Suprapubic skin (tissue), 4 donors: ENCODE data around the gene ALAS1. TPM values are rescaled to one million over a fixed set of nuclear protein-coding genes. Genes with fewer than 3 reads are reported as not detected.

Experiments
- DNase-seq, 2 donors: peaks; one replicate each; pipeline ENCODE4 v3.0.0-alpha.2; 2019; ENCODE audit warnings: low spot score in 2 of 2
- H3K27ac ChIP-seq: fragments of 200-600 bp; sonication (generic); one replicate; pipeline ENCODE4 v1.5.1; 2019
- H3K27me3 ChIP-seq: fragments of 200-600 bp; sonication (generic); one replicate; pipeline ENCODE4 v1.5.1; 2019
- H3K36me3 ChIP-seq: fragments of 200-600 bp; sonication (generic); one replicate; pipeline ENCODE4 v1.5.1; 2019
- H3K4me1 ChIP-seq: fragments of 200-600 bp; sonication (generic); one replicate; pipeline ENCODE4 v1.5.1; 2019
- H3K4me3 ChIP-seq: fragments of 200-600 bp; sonication (generic); one replicate; pipeline ENCODE4 v1.5.1; 2019; ENCODE audit warnings: mild to moderate bottlenecking
- H3K9me3 ChIP-seq: fragments of 200-600 bp; sonication (generic); one replicate; pipeline ENCODE4 v1.5.1; 2019
- EP300 ChIP-seq: sonication (generic); formaldehyde crosslinking; IDR thresholded peaks from one replicate; pipeline ENCODE4 v1.6.1; 2017; ENCODE audit warnings: antibody characterized with exemption
- POLR2A ChIP-seq, 2 donors: fragments of 450-650 bp; IDR thresholded peaks; one replicate each; pipeline ENCODE4 v1.6.1; 2017; ENCODE audit warnings: antibody characterized with exemption in 2 of 2, mild to moderate bottlenecking in 2 of 2, moderate library complexity in 2 of 2
- POLR2AphosphoS5 ChIP-seq, 3 donors: sonication (generic); formaldehyde crosslinking; IDR thresholded peaks; one replicate each; pipeline ENCODE4 v1.6.1; 2017; ENCODE audit warnings: antibody characterized with exemption in 3 of 3
- WGBS: methylation state at CpG from one replicate; pipeline ENCODE4 v1.1.5; 2018; 5-methylcytosine and 5-hydroxymethylcytosine counted together
- total RNA-seq, 4 donors: library from RNA; depleted of rRNA; stranded (reverse); fragments of >200 nt; gene quantifications; one replicate each; pipeline ENCODE4 v1.1.0, GENCODE V29; 2016
- TF ChIP-seq, protein P1 (sequence below), 2 donors: fragments of 200-600 bp in 1 of 2; fragments of 450-650 bp in 1 of 2; sonication (generic) in 1 of 2; IDR thresholded peaks; one replicate each; pipeline ENCODE4 v1.5.1; 2016 to 2019; ENCODE audit warnings: antibody characterized with exemption in 2 of 2, mild to moderate bottlenecking in 1 of 2, moderate library complexity in 1 of 2

Gene ALAS1
- total RNA-seq, 4 donors from 2014 or later = 28.8 to 54.4 (median 31.9) TPM

DNA sequence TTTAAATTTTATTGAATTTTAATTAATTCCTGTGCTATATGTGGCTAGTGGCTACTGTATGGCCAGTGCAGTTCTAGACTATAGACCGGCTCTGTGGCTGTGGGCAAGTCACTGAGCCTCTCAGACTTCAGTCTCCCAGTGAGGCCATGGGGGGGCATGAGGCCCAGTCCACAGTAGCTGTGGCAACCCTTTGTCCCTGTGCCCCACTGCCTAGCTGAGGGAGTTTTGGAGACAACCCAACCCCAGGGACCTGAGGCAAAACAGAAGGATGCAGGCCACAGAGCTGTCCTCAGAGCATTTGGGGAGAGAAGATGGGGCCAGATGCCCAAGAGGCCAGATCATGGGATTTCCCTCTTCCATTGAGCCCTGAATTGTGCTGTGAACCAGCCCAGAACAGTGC, 24.9 kb upstream of the ALAS1 start:
- Histone ChIP-seq H3K4me3 (no peak overlapping the region), H3K4me1 (peaks cover 11% of the 10 kb centered on the region), H3K27ac (no peak overlapping the region), H3K36me3 (no peaks in the 10 kb centered on the region), H3K9me3 (no peaks in the 10 kb centered on the region), H3K27me3 (no peaks in the 10 kb centered on the region)
- TF ChIP-seq POLR2A (IDR thresholded peaks at IDR 0.05) = no peak
- TF ChIP-seq EP300 = no peak
- TF ChIP-seq, protein P1, sequence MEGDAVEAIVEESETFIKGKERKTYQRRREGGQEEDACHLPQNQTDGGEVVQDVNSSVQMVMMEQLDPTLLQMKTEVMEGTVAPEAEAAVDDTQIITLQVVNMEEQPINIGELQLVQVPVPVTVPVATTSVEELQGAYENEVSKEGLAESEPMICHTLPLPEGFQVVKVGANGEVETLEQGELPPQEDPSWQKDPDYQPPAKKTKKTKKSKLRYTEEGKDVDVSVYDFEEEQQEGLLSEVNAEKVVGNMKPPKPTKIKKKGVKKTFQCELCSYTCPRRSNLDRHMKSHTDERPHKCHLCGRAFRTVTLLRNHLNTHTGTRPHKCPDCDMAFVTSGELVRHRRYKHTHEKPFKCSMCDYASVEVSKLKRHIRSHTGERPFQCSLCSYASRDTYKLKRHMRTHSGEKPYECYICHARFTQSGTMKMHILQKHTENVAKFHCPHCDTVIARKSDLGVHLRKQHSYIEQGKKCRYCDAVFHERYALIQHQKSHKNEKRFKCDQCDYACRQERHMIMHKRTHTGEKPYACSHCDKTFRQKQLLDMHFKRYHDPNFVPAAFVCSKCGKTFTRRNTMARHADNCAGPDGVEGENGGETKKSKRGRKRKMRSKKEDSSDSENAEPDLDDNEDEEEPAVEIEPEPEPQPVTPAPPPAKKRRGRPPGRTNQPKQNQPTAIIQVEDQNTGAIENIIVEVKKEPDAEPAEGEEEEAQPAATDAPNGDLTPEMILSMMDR (IDR thresholded peaks at IDR 0.05) = no peak
- TF ChIP-seq POLR2AphosphoS5 (IDR thresholded peaks at IDR 0.05) = no peak
- peak in 1 of 2 donors; percentile 44 for DNase-seq
- no CpG with 5 or more reads among the region's 1 CpG for WGBS

DNA sequence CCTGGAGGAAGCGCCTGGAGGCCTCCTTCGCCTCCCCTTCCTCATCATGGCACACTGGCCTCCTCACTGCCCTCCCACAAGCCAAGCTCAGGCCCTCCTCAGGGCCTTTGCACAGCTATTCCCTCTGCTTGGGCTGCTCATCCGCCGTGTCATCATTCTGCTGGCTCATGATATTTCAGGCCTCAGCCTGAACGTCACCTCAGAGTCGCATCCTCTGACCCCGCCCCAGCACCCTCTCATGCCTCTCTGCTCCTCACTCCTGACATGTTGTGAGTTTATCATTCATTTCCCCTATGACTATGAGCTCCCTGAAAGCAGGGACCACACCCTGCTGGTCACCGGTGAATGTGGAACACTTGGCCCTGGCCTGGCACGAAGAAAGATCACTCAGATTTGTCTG, 23.1 kb upstream of the ALAS1 start:
- peaks cover 11% of the 10 kb centered on the region for H3K4me1 ChIP-seq
- TF ChIP-seq, protein P1 (IDR thresholded peaks at IDR 0.05) = no peak
- TF ChIP-seq EP300 (no peak), POLR2A (IDR thresholded peaks at IDR 0.05) (no peak), POLR2AphosphoS5 (IDR thresholded peaks at IDR 0.05) (no peak)
- no peaks in the 10 kb centered on the region for H3K27me3 ChIP-seq
- no peak overlapping the region for H3K4me3 ChIP-seq
- 76% methylated on average over 9 of the region's 9 CpGs for WGBS
- DNase-seq = peak in 1 of 2 donors; percentile 43
- H3K27ac ChIP-seq = no peak overlapping the region
- no peaks in the 10 kb centered on the region for H3K9me3 ChIP-seq
- H3K36me3 ChIP-seq = no peaks in the 10 kb centered on the region

DNA sequence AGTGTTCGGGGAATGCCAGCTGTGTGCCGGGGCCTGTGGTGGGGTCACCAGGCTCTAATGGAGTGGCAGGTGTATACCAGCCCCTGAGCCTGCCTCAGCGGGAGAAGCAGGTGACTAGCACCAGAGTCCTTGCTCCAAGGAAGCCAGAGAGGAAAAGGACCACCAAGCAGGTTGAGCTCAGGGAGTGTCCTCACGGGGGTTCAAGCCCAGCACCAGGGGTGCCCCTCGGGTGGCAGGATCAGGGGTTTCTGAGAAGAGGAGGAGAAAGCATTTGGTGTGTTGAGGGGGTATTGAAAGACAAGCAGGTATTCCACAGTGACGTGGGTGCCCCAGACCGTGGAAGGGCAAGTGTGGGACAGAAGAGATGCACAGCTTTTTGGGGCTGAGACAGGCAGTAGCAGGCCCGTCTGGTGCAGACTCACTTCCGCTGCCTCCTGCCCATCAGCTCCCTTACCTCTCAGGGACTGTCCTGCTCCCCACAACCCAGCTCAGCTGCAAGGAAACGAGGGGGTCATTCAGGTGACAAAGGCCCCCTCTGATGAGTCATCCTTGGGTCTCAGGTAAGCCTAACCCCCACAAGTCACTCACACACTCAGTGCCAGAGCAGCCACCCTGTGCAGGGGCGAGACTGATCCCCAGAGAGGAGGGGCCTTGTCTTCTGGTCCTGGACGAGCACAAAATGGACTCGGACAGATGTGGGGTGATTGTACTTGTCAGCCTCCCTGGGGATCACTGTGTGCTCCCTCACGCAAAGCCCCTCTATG, 22.4 kb upstream of the ALAS1 start:
- Histone ChIP-seq H3K27ac (no peak overlapping the region), H3K4me3 (no peak overlapping the region), H3K9me3 (no peaks in the 10 kb centered on the region), H3K36me3 (no peaks in the 10 kb centered on the region), H3K27me3 (no peaks in the 10 kb centered on the region), H3K4me1 (peaks cover 11% of the 10 kb centered on the region)
- 92% methylated on average over 13 of the region's 14 CpGs for WGBS
- no peak for TF ChIP-seq POLR2AphosphoS5 (IDR thresholded peaks at IDR 0.05)
- TF ChIP-seq, protein P1 (IDR thresholded peaks at IDR 0.05) = no peak
- TF ChIP-seq POLR2A (IDR thresholded peaks at IDR 0.05) = no peak
- TF ChIP-seq EP300 = no peak
- peak in 1 of 2 donors; percentile 34 for DNase-seq

DNA sequence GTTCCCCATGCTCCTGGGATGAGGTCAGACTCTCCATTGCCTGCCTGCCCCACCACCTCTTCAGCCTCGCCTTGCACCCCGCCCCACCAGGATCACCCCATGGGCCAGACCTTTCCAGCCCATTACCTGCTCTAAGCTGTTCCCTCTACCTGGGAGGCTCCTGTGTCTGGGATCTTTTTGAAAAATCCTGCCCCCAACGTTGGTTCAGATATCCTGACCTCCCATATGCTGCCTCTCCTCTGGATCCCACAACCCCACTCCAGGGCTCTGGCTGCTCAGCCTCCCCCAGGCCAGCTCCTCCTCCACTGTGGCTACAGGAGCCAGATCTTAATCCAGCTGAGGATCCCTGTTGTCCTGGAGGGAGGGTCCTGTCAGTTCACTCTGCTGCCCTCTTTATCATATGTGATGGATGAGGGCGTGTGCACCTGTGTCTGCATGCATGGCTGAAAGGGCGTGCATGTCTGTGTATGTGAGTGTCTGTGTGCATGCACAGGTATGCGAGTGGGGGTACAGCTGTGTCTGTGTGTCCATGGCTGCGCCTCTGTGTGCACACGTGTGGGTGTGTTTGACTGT, 21.7 kb upstream of the ALAS1 start:
- no peaks in the 10 kb centered on the region for H3K27me3 ChIP-seq
- no peak overlapping the region for H3K4me3 ChIP-seq
- DNase-seq = peak in 1 of 2 donors; percentile 30
- H3K9me3 ChIP-seq = no peaks in the 10 kb centered on the region
- TF ChIP-seq EP300 (no peak), POLR2A (IDR thresholded peaks at IDR 0.05) (no peak), POLR2AphosphoS5 (IDR thresholded peaks at IDR 0.05) (no peak)
- TF ChIP-seq, protein P1 (IDR thresholded peaks at IDR 0.05) = no peak
- H3K4me1 ChIP-seq = peaks cover 11% of the 10 kb centered on the region
- H3K27ac ChIP-seq = no peak overlapping the region
- 89% methylated on average over 3 of the region's 8 CpGs for WGBS
- H3K36me3 ChIP-seq = no peaks in the 10 kb centered on the region

DNA sequence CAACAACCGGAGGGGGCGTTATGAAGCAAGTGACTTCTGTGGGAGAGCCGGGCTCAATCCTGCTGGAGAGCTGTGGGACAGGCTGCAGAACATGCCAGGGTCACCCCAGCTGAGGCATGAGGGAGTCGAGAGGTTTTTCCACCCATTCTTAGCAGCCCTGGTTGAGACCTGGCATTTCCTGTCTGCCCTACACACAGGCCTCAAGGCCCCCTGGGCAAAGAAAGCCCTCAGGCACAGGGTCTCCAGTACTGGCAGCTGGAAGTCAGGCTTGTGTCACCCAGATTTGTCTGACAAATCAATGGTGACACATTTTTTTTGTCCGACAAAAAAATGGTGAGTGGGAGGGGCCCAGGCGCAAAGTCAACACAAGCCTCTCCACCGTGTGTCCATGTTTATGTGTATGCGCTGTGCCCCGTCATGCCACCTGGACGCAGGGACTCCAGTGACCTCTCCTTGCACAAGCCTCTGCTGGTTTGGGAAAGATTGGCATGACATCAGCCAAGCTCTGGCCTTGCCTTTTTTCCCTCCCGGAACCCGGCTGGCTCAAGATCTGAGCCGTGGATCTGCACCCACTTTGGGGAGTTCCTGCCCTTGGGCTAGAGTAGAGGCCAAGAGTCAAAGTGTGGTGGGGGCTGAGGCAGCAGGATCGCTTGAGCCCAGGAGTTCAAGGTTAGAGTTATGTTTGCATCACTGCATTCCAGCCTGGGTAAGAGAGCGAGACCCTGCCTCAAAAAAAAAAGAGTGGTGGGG, 20.8 kb upstream of the ALAS1 start:
- H3K27ac ChIP-seq = no peak overlapping the region
- 41% methylated on average over 14 of the region's 15 CpGs for WGBS
- TF ChIP-seq, protein P1 (IDR thresholded peaks at IDR 0.05) = no peak

More for the DNA sequence above, 20.8 kb upstream of the ALAS1 start:
- Histone ChIP-seq H3K4me3 (no peak overlapping the region), H3K36me3 (no peaks in the 10 kb centered on the region), H3K9me3 (no peaks in the 10 kb centered on the region), H3K27me3 (no peaks in the 10 kb centered on the region), H3K4me1 (peaks cover 11% of the 10 kb centered on the region)
- DNase-seq = peak in 1 of 2 donors; percentile 55
